GM18511 (cell line): ENCODE data around the gene COMMD1.
"Not testable (repeated sequence)": the region's sequence is repeated elsewhere in the genome, so short reads cannot be mapped to it uniquely, and the experiment has no call there.

Source experiments
- ATAC-seq: cut with Tn5 transposase; IDR thresholded peaks from one replicate; pipeline ENCODE4 v1.9.1; 2021; ENCODE audit warnings: mild to moderate bottlenecking, moderate library complexity; ENCODE audit not compliant: unreplicated experiment

COMMD1 gene

GRCh38 chr2:62014102-62014501, 108.6 kb downstream of the COMMD1 start:
- no peak for ATAC-seq

GRCh38 chr2:62016957-62017356, 111.5 kb downstream of the COMMD1 start:
- ATAC-seq: no peak

GRCh38 chr2:62029910-62030309, 124.4 kb downstream of the COMMD1 start:
- ATAC-seq: no peak

- ATAC-seq: no peak
These were observed 125.4 kb downstream of the COMMD1 start for GRCh38 chr2:62030902-62031301.

- no peak for ATAC-seq
These were observed 126.6 kb downstream of the COMMD1 start for GRCh38 chr2:62032096-62032495.

GRCh38 chr2:62034715-62035114, 129.2 kb downstream of the COMMD1 start:
- ATAC-seq: no peak

- no peak for ATAC-seq
These were observed 130.8 kb downstream of the COMMD1 start for GRCh38 chr2:62036229-62036628.

- ATAC-seq: no peak
These were observed 131.3 kb downstream of the COMMD1 start for GRCh38 chr2:62036761-62037250.

GRCh38 chr2:62038975-62039771, 133.7 kb downstream of the COMMD1 start:
- ATAC-seq: peak; percentile 99

- no peak for ATAC-seq
These were observed 135.5 kb downstream of the COMMD1 start for GRCh38 chr2:62040926-62041325.

GRCh38 chr2:62041701-62042385, 136.4 kb downstream of the COMMD1 start:
- ATAC-seq: not testable (repeated sequence)

- no peak for ATAC-seq
These were observed 136.9 kb downstream of the COMMD1 start for GRCh38 chr2:62042400-62042799.

GRCh38 chr2:62042944-62043343, 137.5 kb downstream of the COMMD1 start:
- ATAC-seq: no peak

GRCh38 chr2:62045017-62045543, 139.6 kb downstream of the COMMD1 start:
- ATAC-seq: no peak

- no peak for ATAC-seq
These were observed 140.7 kb downstream of the COMMD1 start for GRCh38 chr2:62046141-62046540.

GRCh38 chr2:62050456-62051045, 145.1 kb downstream of the COMMD1 start:
- no peak for ATAC-seq

GRCh38 chr2:62054029-62054791, 148.7 kb downstream of the COMMD1 start:
- ATAC-seq: no peak

GRCh38 chr2:62054916-62055450, 149.5 kb downstream of the COMMD1 start:
- no peak for ATAC-seq

GRCh38 chr2:62055724-62056336, 150.4 kb downstream of the COMMD1 start:
- ATAC-seq: no peak

GRCh38 chr2:62056341-62056740, 150.9 kb downstream of the COMMD1 start:
- ATAC-seq: no peak
